CD4-positive, alpha-beta T cell (primary cell): ENCODE data around the gene CAGE1. TPM values are rescaled to one million over a fixed set of nuclear protein-coding genes. Genes with fewer than 3 reads are reported as not detected.

Experiments used
- ATAC-seq: fragments of 200-7000 bp; cut with Tn5 transposase; one replicate; pipeline ENCODE4 v1.10.0; 2022; ENCODE audit warnings: mild to moderate bottlenecking; ENCODE audit not compliant: poor library complexity
- CTCF ChIA-PET: fragments of 350-600 bp; sonication (Branson Sonifier 250); formaldehyde crosslinking; loops from one replicate; lab custom pipeline; 2021; ENCODE audit warnings: antibody characterized with exemption, inconsistent platforms; lab: Charles Lee
- POLR2A ChIA-PET: fragments of 350-600 bp; sonication (Branson Sonifier 250); formaldehyde crosslinking; loops from one replicate; lab custom pipeline; 2021; ENCODE audit warnings: antibody characterized with exemption, inconsistent platforms; lab: Charles Lee
- DNase-seq, 14 experiments: peaks; one replicate each; pipeline ENCODE4 v3.0.0-alpha.2; 2013 to 2020; ENCODE audit warnings: mixed read lengths in 2 of 14
- H3K27ac ChIP-seq, 2 donors: one replicate each; pipeline versions ENCODE4 v1.5.1 to v1.7.0; 2013; ENCODE audit warnings: low read length in 2 of 2, low read depth in 1 of 2, mild to moderate bottlenecking in 1 of 2
- H3K27me3 ChIP-seq, 2 experiments: 1 replicate in 1 of 2; 2 replicates in 1 of 2; pipeline versions ENCODE4 v1.6.1 to v1.7.0; 2013; ENCODE audit warnings: low read length in 2 of 2, control low read depth in 1 of 2, mild to moderate bottlenecking in 1 of 2, moderate library complexity in 1 of 2; ENCODE audit not compliant: insufficient read depth in 2 of 2, control insufficient read depth in 1 of 2
- H3K36me3 ChIP-seq: one replicate; pipeline ENCODE4 v1.6.1; 2013; ENCODE audit warnings: low read length, control low read depth; ENCODE audit not compliant: insufficient read depth
- H3K4me1 ChIP-seq: one replicate; pipeline ENCODE4 v1.6.1; 2013; ENCODE audit warnings: low read length, control low read depth; ENCODE audit not compliant: insufficient read depth
- H3K4me3 ChIP-seq: one replicate; pipeline ENCODE4 v1.5.1; 2013; ENCODE audit warnings: mild to moderate bottlenecking, low read length, moderate library complexity
- H3K9me3 ChIP-seq, 2 experiments: 1 replicate in 1 of 2; 2 replicates in 1 of 2; pipeline versions ENCODE4 v1.6.1 to v1.7.0; 2013; ENCODE audit warnings: low read length in 2 of 2, mild to moderate bottlenecking in 2 of 2, control low read depth in 1 of 2, moderate library complexity in 1 of 2; ENCODE audit not compliant: control insufficient read depth in 1 of 2, insufficient read depth in 1 of 2
- H3K27ac Mint-ChIP-seq: one replicate; pipeline ENCODE4 v1.8.0; 2020; ENCODE audit warnings: mixed read lengths
- H3K27me3 Mint-ChIP-seq: one replicate; pipeline ENCODE4 v1.8.0; 2021; ENCODE audit warnings: mixed read lengths
- H3K36me3 Mint-ChIP-seq: one replicate; pipeline ENCODE4 v1.8.0; 2021; ENCODE audit warnings: low read depth, mixed read lengths
- H3K4me1 Mint-ChIP-seq: one replicate; pipeline ENCODE4 v1.8.0; 2021; ENCODE audit warnings: low read depth, mixed read lengths
- H3K4me3 Mint-ChIP-seq: one replicate; pipeline ENCODE4 v1.8.0; 2020; ENCODE audit warnings: mild to moderate bottlenecking, mixed read lengths
- H3K9me3 Mint-ChIP-seq: one replicate; pipeline ENCODE4 v1.8.0; 2020; ENCODE audit warnings: mixed read lengths
- CTCF ChIP-seq: fragments of 200-600 bp; IDR thresholded peaks from one replicate; pipeline ENCODE4 v1.8.0; 2022; ENCODE audit warnings: antibody characterized with exemption, mild to moderate bottlenecking
- intact Hi-C, 2 experiments: fragments of 100-400 bp; cut with DNase I in 1 of 2; cut with micrococcal nuclease in 1 of 2; formaldehyde crosslinking; loops; one replicate each; pipeline versions ENCODE4 v1.15.1 to v1.9.0; 2023 to 2025; cut with DNase I, micrococcal nuclease
- total RNA-seq, 174 experiments: library from RNA in 2 of 174; stranded (reverse) in 2 of 174; gene quantifications; one replicate each; pipeline ENCODE4 v1.2.3 and lab custom pipeline; 2021 to 2026

Gene CAGE1
- total RNA-seq, 2 experiments from 2014 or later, result 0.38 to 0.39 TPM

- Mint-ChIP-seq H3K27me3 (peaks cover 4% of the 10 kb centered on the region), H3K36me3 (no peaks in the 10 kb centered on the region), H3K27ac (no peak overlapping the region), H3K4me3 (no peak overlapping the region), H3K4me1 (no peaks in the 10 kb centered on the region), H3K9me3 (no peaks in the 10 kb centered on the region)
- no peak for DNase-seq
- Histone ChIP-seq H3K4me3 (no peak overlapping the region), H3K9me3 (no peaks in the 10 kb centered on the region), H3K4me1 (no peaks in the 10 kb centered on the region), H3K27ac (no peak overlapping the region), H3K27me3 (peaks cover 0 to 2% of the 10 kb centered on the region in 2 experiments), H3K36me3 (no peaks in the 10 kb centered on the region)
- no peak for ATAC-seq
- intact Hi-C loops, result no loop called here
- TF ChIP-seq CTCF, result no peak
- ChIA-PET CTCF (no interaction called here), POLR2A (no interaction called here)
Observed at GRCh38 chr6:7338031-7338430, 51.5 kb downstream of the CAGE1 start.

GRCh38 chr6:7335519-7335918 is 54.0 kb downstream of the CAGE1 start:
- no peaks in the 10 kb centered on the region for H3K27me3 ChIP-seq
- H3K27ac Mint-ChIP-seq, result no peak overlapping the region
- no peak overlapping the region for H3K4me3 ChIP-seq
- no peak overlapping the region for H3K27ac ChIP-seq
- POLR2A ChIA-PET, result no interaction called here
- H3K4me1 ChIP-seq, result no peaks in the 10 kb centered on the region
- no peaks in the 10 kb centered on the region for H3K9me3 ChIP-seq
- no peaks in the 10 kb centered on the region for H3K4me1 Mint-ChIP-seq
- intact Hi-C loops, result no loop called here
- no peak for TF ChIP-seq CTCF
- H3K27me3 Mint-ChIP-seq, result no peaks in the 10 kb centered on the region
- H3K4me3 Mint-ChIP-seq, result no peak overlapping the region
- DNase-seq (no peak), ATAC-seq (no peak)
- CTCF ChIA-PET, result no interaction called here
- H3K36me3 Mint-ChIP-seq, result no peaks in the 10 kb centered on the region
- no peaks in the 10 kb centered on the region for H3K36me3 ChIP-seq
- H3K9me3 Mint-ChIP-seq, result no peaks in the 10 kb centered on the region

- H3K4me1 Mint-ChIP-seq, result no peaks in the 10 kb centered on the region
- no peaks in the 10 kb centered on the region for H3K9me3 Mint-ChIP-seq
- DNase-seq (no peak), ATAC-seq (no peak)
- no peak overlapping the region for H3K4me3 Mint-ChIP-seq
- intact Hi-C loops, result no loop called here
- Histone ChIP-seq H3K9me3 (no peaks in the 10 kb centered on the region), H3K36me3 (no peaks in the 10 kb centered on the region), H3K27ac (no peak overlapping the region), H3K4me1 (no peaks in the 10 kb centered on the region), H3K27me3 (no peaks in the 10 kb centered on the region), H3K4me3 (no peak overlapping the region)
- H3K27ac Mint-ChIP-seq, result no peak overlapping the region
- H3K36me3 Mint-ChIP-seq, result no peaks in the 10 kb centered on the region
- TF ChIP-seq CTCF, result no peak
- ChIA-PET POLR2A (no interaction called here), CTCF (no interaction called here)
- no peaks in the 10 kb centered on the region for H3K27me3 Mint-ChIP-seq
Observed at GRCh38 chr6:7334685-7335084, 54.9 kb downstream of the CAGE1 start.
